K562 (cell line): Measurements from ENCODE around the gene ASB4.

Source experiments
- HNRNPL ChIP-seq: fragments of 200-400 bp; formaldehyde crosslinking; IDR thresholded peaks from 2 replicates; pipeline ENCODE4 v1.6.1; 2017; ENCODE audit warnings: low read depth, mild to moderate bottlenecking, low read length
- MEF2D ChIP-seq: conservative IDR thresholded peaks from 2 replicates; pipeline ENCODE4 v1.6.1; 2016; ENCODE audit warnings: low read depth, missing genetic modification characterization, missing compliant biosample characterization
- TF ChIP-seq, protein P1 (sequence below): fragments of 250-450 bp; sonication (Bioruptor Pico); IDR thresholded peaks from 2 replicates; pipeline ENCODE4 v1.8.0; 2021; ENCODE audit warnings: borderline replicate concordance, mild to moderate bottlenecking, moderate library complexity; ENCODE audit not compliant: poor library complexity, severe bottlenecking

DNA sequence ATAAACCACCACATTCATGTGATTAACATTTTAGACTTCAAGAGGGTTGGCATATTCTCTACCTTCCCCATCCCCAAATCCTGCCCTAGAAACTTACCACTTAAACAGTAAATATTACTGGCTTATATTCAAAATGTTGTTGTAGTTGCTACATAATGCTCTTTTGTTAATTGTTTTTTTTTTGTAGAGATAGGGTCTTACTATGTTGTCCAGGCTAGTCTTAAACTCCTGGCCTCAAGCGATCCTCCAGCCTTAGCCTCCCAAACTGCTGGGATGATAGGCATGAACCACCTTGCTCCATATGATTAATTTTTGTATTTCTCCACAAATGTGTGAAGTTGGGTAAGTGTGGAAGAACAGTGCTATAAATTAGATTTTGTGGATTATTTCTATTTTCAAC is 104.0 kb downstream of the ASB4 start:
- TF ChIP-seq, protein P1, sequence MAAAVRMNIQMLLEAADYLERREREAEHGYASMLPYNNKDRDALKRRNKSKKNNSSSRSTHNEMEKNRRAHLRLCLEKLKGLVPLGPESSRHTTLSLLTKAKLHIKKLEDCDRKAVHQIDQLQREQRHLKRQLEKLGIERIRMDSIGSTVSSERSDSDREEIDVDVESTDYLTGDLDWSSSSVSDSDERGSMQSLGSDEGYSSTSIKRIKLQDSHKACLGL (CRISPR knock-in tag): no peak
- no peak for TF ChIP-seq MEF2D
- no peak for TF ChIP-seq HNRNPL
